ENCODE data around the gene TRIM62. TPM values are rescaled to one million over a fixed set of nuclear protein-coding genes. Genes with fewer than 3 reads are reported as not detected.

TRIM62 gene
- total RNA-seq, 6 experiments from 2014 or later, result 1.1 to 2.4 (median 1.7) TPM

GRCh38 chr1:33155877-33156538 lies 25.8 kb downstream of the TRIM62 start:
- WGBS (ENCODE audit: insufficient coverage, low coverage, low lambda C conversion rate, missing lambda C conversion rate), result 70% methylated on average over 4 of the region's 4 CpGs
- Histone ChIP-seq H3K4me3 (no peak overlapping the region), H3K27me3 (no peaks in the 10 kb centered on the region), H3K36me3 (no peaks in the 10 kb centered on the region), H3K9me3 (no peaks in the 10 kb centered on the region), H3K4me1 (no peaks in the 10 kb centered on the region), H3K27ac (no peak overlapping the region)
- DNase-seq (no peak), ATAC-seq (no peak)
- intact Hi-C loops (cut with DNase I), result no loop called here
- no peak for TF ChIP-seq POLR2A (IDR thresholded peaks at IDR 0.05)
- TF ChIP-seq, protein P1, sequence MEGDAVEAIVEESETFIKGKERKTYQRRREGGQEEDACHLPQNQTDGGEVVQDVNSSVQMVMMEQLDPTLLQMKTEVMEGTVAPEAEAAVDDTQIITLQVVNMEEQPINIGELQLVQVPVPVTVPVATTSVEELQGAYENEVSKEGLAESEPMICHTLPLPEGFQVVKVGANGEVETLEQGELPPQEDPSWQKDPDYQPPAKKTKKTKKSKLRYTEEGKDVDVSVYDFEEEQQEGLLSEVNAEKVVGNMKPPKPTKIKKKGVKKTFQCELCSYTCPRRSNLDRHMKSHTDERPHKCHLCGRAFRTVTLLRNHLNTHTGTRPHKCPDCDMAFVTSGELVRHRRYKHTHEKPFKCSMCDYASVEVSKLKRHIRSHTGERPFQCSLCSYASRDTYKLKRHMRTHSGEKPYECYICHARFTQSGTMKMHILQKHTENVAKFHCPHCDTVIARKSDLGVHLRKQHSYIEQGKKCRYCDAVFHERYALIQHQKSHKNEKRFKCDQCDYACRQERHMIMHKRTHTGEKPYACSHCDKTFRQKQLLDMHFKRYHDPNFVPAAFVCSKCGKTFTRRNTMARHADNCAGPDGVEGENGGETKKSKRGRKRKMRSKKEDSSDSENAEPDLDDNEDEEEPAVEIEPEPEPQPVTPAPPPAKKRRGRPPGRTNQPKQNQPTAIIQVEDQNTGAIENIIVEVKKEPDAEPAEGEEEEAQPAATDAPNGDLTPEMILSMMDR (IDR thresholded peaks at IDR 0.05), result no peak

GRCh38 chr1:33153650-33154049 lies 28.2 kb downstream of the TRIM62 start:
- no peaks in the 10 kb centered on the region for H3K36me3 ChIP-seq
- H3K4me3 ChIP-seq, result no peak overlapping the region
- H3K9me3 ChIP-seq, result no peaks in the 10 kb centered on the region
- WGBS (ENCODE audit: insufficient coverage, low coverage, low lambda C conversion rate, missing lambda C conversion rate), result 89% methylated on average over 2 of the region's 2 CpGs
- no peaks in the 10 kb centered on the region for H3K27me3 ChIP-seq
- intact Hi-C loops (cut with DNase I), result no loop called here
- TF ChIP-seq POLR2A (IDR thresholded peaks at IDR 0.05), result no peak
- TF ChIP-seq, protein P1 (IDR thresholded peaks at IDR 0.05), result no peak
- H3K4me1 ChIP-seq, result no peaks in the 10 kb centered on the region
- ATAC-seq, result no peak
- H3K27ac ChIP-seq, result no peak overlapping the region
- no peak for DNase-seq

- DNase-seq, result no peak
- intact Hi-C loops (cut with DNase I), result no loop called here
- Histone ChIP-seq H3K4me3 (no peak overlapping the region), H3K36me3 (no peaks in the 10 kb centered on the region), H3K27me3 (no peaks in the 10 kb centered on the region), H3K27ac (no peak overlapping the region), H3K9me3 (no peaks in the 10 kb centered on the region), H3K4me1 (no peaks in the 10 kb centered on the region)
- TF ChIP-seq, protein P1 (IDR thresholded peaks at IDR 0.05), result no peak
- no peak for TF ChIP-seq POLR2A (IDR thresholded peaks at IDR 0.05)
- WGBS (ENCODE audit: insufficient coverage, low coverage, low lambda C conversion rate, missing lambda C conversion rate), result 80% methylated on average over 2 of the region's 2 CpGs
- peak in 3 of 4 donors; percentile 31 to 49 (median 47) for ATAC-seq
Observed at GRCh38 chr1:33152685-33153432, 29.0 kb downstream of the TRIM62 start.

GRCh38 chr1:33151116-33151515 lies 30.7 kb downstream of the TRIM62 start:
- Histone ChIP-seq H3K4me3 (no peak overlapping the region), H3K4me1 (no peaks in the 10 kb centered on the region), H3K27ac (no peak overlapping the region), H3K36me3 (no peaks in the 10 kb centered on the region), H3K9me3 (no peaks in the 10 kb centered on the region), H3K27me3 (no peaks in the 10 kb centered on the region)
- intact Hi-C loops (cut with DNase I), result no loop called here
- no peak for DNase-seq
- no peak for TF ChIP-seq POLR2A (IDR thresholded peaks at IDR 0.05)
- TF ChIP-seq, protein P1 (IDR thresholded peaks at IDR 0.05), result no peak
- 67% methylated on average over 1 of the region's 7 CpGs for WGBS (ENCODE audit: insufficient coverage, low coverage, low lambda C conversion rate, missing lambda C conversion rate)
- ATAC-seq, result peak in 1 of 4 donors; percentile 18
